GM21390 (cell line): ENCODE results near the gene HLA-G.

ENCODE experiments used
- ATAC-seq: cut with Tn5 transposase; IDR thresholded peaks from one replicate; pipeline ENCODE4 v1.9.1; 2021; ENCODE audit not compliant: unreplicated experiment

HLA-G gene

GRCh38 chr6:29815118-29815750 is 12.4 kb upstream of the HLA-G start:
- no peak for ATAC-seq

- no peak for ATAC-seq
Observed at GRCh38 chr6:29816030-29816429, 11.6 kb upstream of the HLA-G start.

- no peak for ATAC-seq
Observed at GRCh38 chr6:29818892-29819291, 8.7 kb upstream of the HLA-G start.

- no peak for ATAC-seq
Observed at GRCh38 chr6:29824144-29824543, 3.5 kb upstream of the HLA-G start.

GRCh38 chr6:29825848-29826247 is 1.8 kb upstream of the HLA-G start:
- ATAC-seq, result no peak

GRCh38 chr6:29826271-29826670 is 1.4 kb upstream of the HLA-G start:
- ATAC-seq, result no peak

GRCh38 chr6:29828471-29828797 is 809 bp downstream of the HLA-G start:
- no peak for ATAC-seq

GRCh38 chr6:29829766-29830165 is 2.1 kb downstream of the HLA-G start:
- no peak for ATAC-seq

GRCh38 chr6:29830409-29830808 is 2.8 kb downstream of the HLA-G start:
- ATAC-seq, result no peak

- no peak for ATAC-seq
Observed at GRCh38 chr6:29831776-29832175, 4.2 kb downstream of the HLA-G start.

- no peak for ATAC-seq
Observed at GRCh38 chr6:29834564-29835436, 7.2 kb downstream of the HLA-G start.

GRCh38 chr6:29839917-29840316 is 12.3 kb downstream of the HLA-G start:
- no peak for ATAC-seq

- ATAC-seq, result no peak
Observed at GRCh38 chr6:29841030-29841429, 13.4 kb downstream of the HLA-G start.

GRCh38 chr6:29845405-29846006 is 17.9 kb downstream of the HLA-G start:
- ATAC-seq, result no peak

- no peak for ATAC-seq
Observed at GRCh38 chr6:29847871-29848630, 20.4 kb downstream of the HLA-G start.

GRCh38 chr6:29850011-29850553 is 22.5 kb downstream of the HLA-G start:
- ATAC-seq, result no peak

GRCh38 chr6:29851190-29851589 is 23.6 kb downstream of the HLA-G start:
- ATAC-seq, result no peak

- no peak for ATAC-seq
Observed at GRCh38 chr6:29853245-29853644, 25.6 kb downstream of the HLA-G start.

GRCh38 chr6:29858006-29858405 is 30.4 kb downstream of the HLA-G start:
- ATAC-seq, result no peak

- no peak for ATAC-seq
Observed at GRCh38 chr6:29861521-29862255, 34.1 kb downstream of the HLA-G start.
